Measurements from ENCODE around the gene GIMAP8.

Gene GIMAP8

GRCh38 chr7:150412016-150412415 is 38.4 kb upstream of the GIMAP8 start:
- DNase-seq = no peak

GRCh38 chr7:150412518-150413488 is 37.6 kb upstream of the GIMAP8 start:
- peak; percentile 53 for DNase-seq

- DNase-seq = no peak
Measured at GRCh38 chr7:150413640-150414081, 36.8 kb upstream of the GIMAP8 start.

- DNase-seq = no peak
Measured at GRCh38 chr7:150415161-150416153, 35.0 kb upstream of the GIMAP8 start.

GRCh38 chr7:150417239-150417638 is 33.2 kb upstream of the GIMAP8 start:
- no peak for DNase-seq

- no peak for DNase-seq
Measured at GRCh38 chr7:150417863-150418262, 32.6 kb upstream of the GIMAP8 start.

- no peak for DNase-seq
Measured at GRCh38 chr7:150420242-150420641, 30.2 kb upstream of the GIMAP8 start.

GRCh38 chr7:150420987-150421674 is 29.3 kb upstream of the GIMAP8 start:
- peak; percentile 70 for DNase-seq

- DNase-seq = no peak
Measured at GRCh38 chr7:150421831-150422230, 28.6 kb upstream of the GIMAP8 start.

GRCh38 chr7:150425670-150426069 is 24.8 kb upstream of the GIMAP8 start:
- DNase-seq = no peak

GRCh38 chr7:150428671-150429451 is 21.6 kb upstream of the GIMAP8 start:
- peak; percentile 79 for DNase-seq

GRCh38 chr7:150429699-150430098 is 20.7 kb upstream of the GIMAP8 start:
- no peak for DNase-seq

- no peak for DNase-seq
Measured at GRCh38 chr7:150430465-150431085, 19.9 kb upstream of the GIMAP8 start.

- DNase-seq = no peak
Measured at GRCh38 chr7:150431839-150432658, 18.4 kb upstream of the GIMAP8 start.

- peak; percentile 94 for DNase-seq
Measured at GRCh38 chr7:150432915-150433892, 17.2 kb upstream of the GIMAP8 start.

- peak; percentile 11 for DNase-seq
Measured at GRCh38 chr7:150434240-150434639, 16.2 kb upstream of the GIMAP8 start.

GRCh38 chr7:150435047-150435389 is 15.4 kb upstream of the GIMAP8 start:
- no peak for DNase-seq

- DNase-seq = peak; percentile 92
Measured at GRCh38 chr7:150435390-150436073, 14.9 kb upstream of the GIMAP8 start.

- DNase-seq = peak; percentile 93
Measured at GRCh38 chr7:150439967-150440366, 10.5 kb upstream of the GIMAP8 start.

Measured in inflammatory macrophage treated with lipopolysaccharide for 4 hours (primary cell).